GM21528 (cell line): ENCODE data around the gene ORAI2.
A peak's percentile ranks its signal among the peaks of the same experiment; 100 is the strongest.
"Not testable (repeated sequence)": the region's sequence is repeated elsewhere in the genome, so short reads cannot be mapped to it uniquely, and the experiment has no call there.

Experiments used
- ATAC-seq: cut with Tn5 transposase; IDR thresholded peaks from one replicate; pipeline ENCODE4 v1.9.1; 2021; ENCODE audit warnings: mild to moderate bottlenecking, moderate library complexity; ENCODE audit not compliant: unreplicated experiment, low FRiP score

ORAI2 gene

DNA sequence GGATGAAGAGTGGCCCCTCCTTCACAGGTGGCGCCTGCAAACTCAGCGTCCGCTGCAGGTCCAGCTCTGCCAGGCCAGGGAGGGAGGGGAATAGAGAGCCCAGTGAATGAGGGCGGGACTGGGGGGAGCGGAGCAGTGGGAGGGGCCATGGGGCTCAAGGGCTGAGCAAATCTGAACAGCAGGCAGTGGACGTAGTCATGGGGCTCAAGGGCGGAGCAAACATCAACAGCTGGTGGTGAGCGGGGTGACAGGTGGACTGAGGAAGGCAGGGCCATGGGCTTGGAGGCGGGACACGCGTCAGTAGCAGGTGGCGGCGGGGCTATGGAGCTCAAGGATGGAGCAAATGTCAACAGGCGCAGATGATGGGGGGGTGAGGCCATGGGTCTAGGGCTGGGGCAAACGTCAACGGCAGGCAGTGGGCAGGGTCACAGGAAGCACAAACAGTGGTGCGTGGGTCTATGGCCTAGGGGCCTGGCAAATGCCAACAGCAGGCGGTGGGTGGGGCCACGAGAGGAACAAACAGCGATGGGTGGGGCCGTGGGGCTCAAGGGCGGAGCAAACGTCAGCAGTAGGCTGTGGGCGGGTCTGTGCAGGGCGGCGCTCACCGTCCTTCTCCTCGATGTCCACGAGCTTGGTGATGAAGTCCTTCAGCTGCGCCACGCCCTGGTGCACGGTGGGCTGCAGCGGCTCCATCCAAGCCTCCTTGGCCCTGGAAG is 60.0 kb downstream of the ORAI2 start:
- ATAC-seq, result not testable (repeated sequence)

DNA sequence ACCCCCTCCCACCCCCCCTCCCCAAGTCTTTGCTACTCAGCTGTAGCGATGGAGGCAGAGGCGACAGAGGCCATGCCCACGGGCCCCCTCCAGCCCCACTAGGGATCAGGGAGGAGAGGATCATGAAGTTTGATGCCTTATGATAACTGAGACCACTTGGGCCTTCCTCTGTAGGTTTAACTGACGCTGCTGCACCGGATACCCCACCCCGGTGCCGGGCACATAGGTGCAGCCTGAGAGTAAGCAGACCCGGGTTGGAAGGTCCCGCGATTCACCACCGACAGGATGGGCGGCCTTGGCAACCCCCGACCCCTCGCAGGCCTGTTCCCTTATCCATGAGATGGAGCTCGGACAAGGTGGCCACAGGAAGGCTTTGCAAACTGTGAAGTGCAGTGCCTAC is 60.7 kb downstream of the ORAI2 start:
- peak; percentile 0 for ATAC-seq

DNA sequence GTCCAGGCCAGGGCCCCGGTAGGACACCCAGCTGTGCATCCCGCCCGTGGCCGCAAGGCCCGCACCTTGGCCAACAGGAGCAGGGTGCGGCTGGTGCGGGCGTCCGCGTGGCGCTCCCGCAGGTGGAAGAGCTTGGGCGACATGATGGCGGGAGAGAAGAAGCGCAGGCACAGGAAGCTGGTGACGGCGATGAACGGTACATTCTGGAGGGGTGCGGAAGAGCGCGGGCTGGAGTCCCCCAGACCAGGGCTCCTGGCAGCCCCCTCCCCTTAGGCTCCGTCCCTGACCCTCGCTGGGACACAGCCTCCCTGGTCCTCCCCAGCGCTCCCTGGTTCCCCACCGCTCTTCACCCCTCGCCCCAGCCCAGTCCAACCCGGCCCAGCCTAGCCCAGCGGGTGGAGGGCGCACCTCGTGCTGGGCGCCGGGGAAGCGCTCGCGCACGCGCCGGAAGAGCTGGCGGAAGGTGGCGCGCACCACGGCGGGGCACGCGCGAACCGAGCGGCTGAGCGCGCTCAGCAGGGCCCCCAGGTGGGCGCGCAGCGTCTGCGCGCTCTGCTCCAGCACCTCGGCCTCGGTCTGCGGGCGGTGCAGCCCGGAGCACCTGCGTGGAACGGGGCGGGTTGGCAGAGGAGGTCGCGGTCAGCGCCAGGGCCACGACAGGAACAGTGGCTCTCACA is 61.2 kb downstream of the ORAI2 start:
- peak; percentile 51 for ATAC-seq

DNA sequence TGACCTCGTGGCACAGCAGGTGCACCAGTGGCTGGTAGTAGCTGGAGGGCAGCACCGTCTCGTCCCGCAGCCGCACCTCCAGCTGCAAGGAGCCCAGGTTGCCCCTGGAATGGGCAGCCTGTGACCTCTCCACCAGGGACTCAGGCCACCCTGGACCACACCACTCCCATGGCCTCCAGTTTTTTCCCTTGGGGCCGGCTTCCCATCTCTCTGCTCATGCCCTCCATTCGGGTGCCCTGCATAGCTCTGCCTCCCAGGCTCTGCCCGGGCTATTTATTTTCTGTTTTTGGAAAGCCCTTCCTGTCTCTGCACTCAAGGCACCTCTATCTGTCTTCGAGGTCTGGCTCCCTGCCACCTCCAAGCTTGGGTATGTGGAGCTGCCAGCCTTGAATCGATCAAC is 63.5 kb downstream of the ORAI2 start:
- ATAC-seq, result not testable (repeated sequence)

DNA sequence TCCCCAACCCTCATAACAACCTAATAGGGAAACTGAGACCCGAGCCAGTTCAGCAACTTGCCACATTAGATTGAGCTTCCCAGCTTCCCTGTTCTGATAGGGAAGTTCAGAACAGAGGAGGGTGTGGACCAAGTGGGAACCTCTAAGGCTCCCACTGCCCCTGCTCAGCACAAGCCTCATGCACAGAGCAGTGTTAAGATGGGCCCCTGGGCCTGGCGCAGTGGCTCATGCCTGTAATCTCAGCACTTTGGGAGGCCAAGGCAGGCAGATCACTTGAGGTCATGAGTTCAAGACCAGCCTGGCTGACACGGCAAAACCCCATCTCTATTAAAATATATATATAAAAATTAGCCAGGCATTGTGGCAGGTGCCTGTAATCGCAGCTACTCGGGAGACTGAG is 63.9 kb downstream of the ORAI2 start:
- not testable (repeated sequence) for ATAC-seq

DNA sequence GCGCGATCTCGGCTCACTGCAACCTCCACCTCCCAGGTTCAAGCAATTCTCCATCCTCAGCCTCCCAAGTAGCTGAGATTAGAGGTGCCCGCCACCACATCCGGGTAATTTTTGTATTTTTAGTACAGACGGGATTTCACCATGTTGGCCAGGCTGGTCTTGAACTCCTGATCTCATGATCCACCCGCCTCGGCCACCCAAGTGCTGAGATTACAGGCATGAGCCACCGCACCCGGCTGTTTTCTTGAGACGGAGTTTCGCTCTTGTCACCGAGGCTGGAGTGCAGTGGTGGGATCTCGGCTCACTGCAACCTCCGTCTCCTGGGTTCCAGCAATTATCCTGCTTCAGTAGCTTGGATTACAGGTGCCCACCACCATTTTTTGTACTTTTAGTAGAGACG is 64.9 kb downstream of the ORAI2 start:
- not testable (repeated sequence) for ATAC-seq

DNA sequence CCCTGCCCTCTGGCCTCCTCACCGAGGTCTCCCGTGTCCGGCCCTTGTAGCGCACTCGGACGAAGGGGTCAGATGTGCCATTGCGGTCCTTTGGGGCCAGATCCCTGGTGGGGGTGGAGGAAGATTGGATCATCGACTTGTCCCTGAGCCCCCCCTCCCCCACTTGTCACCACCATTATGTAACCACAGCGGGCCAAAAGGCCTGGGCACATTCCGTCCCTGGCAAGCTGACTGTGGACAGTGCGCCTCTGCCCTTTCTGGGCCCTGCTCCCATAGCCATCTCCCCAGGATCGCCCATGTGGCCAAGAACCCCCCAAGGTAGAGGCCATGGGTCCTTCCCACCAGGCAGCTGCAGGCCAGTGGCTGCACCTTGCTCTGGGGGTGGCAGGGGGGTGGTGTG is 69.8 kb downstream of the ORAI2 start:
- ATAC-seq, result not testable (repeated sequence)

DNA sequence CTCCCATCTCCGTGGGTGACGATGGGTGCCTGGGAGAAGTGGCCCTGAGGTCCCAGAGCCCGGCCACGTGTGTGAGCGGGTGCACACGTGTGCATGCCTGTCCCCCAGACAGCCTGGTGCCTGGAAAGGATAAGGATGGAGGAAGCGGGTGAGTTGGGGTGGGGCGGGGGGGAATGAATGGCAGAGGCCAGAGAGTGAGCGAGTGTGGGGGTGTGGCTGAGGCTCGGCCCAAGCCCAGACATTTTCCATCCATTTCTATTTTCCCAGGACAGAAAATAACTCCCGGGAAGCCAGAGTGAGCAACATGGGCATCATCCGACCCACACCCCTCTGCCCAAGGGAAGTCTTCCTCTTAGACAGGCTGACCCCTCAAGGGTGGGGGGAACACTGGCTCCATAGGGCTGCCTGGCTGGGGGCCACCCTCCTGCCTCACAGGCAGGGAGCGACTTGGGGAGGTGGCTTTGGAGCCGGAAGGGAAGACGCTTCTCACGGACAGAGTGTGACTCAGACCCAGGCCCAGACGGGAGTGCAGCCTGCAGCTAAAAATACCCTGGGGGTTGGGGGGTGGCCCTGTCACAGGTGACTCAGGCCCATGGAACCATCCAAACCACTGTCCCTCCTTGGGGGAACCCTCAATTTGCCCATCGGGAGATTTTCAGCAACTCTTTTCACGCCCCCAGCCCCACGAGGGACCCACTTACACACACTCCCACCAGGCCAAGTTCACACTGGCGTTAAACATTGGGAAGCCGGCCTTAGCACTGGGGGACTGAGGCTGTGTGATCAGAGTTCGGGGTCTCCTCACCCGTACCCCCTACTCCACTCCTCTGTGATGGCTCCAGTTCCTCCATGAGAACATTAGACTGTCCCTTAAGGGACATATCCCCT is 72.2 kb downstream of the ORAI2 start:
- not testable (repeated sequence) for ATAC-seq
